NT2/D1 (cell line): ENCODE results near the gene CEP19.

Source experiments
- SUZ12 ChIP-seq: IDR thresholded peaks from 2 replicates; pipeline ENCODE4 v1.6.1; 2011; ENCODE audit not compliant: insufficient read length, insufficient read depth; ENCODE audit errors: extremely low read depth
- ZNF274 ChIP-seq: IDR thresholded peaks from 2 replicates; pipeline ENCODE4 v1.6.1; 2011; ENCODE audit warnings: mild to moderate bottlenecking, low read depth, low read length

DNA sequence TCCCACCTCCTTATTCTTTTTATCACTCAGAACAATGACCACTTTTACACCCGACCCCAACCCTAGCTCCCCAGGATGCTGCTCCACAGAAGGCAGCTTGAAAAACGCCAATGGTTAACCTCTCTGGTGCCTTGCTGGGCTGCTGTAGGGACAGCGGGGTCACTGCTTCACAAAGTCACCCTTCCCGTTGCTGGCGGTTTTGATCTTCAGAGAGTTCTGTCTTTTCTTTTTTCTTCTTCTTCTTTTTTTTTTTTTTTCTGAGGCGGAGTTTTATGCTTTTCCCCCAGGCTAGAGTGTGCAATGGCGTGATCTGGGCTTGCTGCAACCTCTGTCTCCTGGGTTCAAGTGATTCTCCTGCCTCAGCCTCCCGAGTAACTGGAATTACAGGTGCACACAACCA, 20.7 kb downstream of the CEP19 start:
- TF ChIP-seq ZNF274 (no peak), SUZ12 (no peak)
